GM21423 (cell line): ENCODE data around the gene ABTB2.

Experiments used
- ATAC-seq: cut with Tn5 transposase; IDR thresholded peaks from one replicate; pipeline ENCODE4 v1.9.1; 2021; ENCODE audit warnings: mild to moderate bottlenecking, moderate library complexity; ENCODE audit not compliant: unreplicated experiment

Gene ABTB2

GRCh38 chr11:34245041-34245440, 112.8 kb downstream of the ABTB2 start:
- no peak for ATAC-seq

DNA sequence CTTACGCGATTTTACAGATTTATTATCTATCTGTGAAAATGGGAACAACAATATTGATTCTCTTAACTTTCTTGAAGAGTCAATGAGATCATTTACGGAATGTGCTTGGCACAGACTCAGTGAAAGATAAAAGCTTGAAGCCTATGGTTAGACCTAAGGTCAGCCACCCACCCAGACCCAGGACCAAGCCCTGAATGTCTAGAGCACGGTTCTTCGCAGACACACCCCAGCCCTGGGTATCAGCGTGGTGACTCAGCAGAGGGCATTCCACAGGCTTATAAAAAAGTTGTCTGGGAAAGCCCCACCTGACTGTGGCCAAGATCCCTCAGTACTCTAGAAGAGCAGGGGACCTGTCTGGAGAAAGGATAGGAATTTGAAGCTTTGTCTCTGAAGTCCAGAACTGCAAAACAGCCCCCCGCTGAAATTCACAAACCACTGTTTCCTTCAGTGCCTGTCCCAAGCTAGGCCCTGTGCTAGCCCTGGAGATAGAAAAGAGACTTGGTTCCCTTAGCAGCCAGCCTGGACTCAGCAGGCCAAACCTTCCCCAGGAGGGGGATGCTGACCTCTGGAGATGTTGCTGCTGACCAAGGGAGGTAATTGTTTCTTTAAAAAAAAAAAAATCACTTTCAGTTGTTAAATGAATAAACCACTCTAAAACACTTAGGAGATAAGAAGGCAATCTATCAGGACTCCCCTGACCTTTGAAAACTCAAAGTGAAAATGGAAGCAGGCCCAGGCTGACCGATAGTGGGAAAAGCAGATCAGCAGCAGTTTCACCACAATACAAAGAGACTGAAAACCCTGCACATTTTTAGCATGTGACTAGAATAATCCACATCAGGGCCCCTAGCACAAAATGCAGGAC, 114.0 kb downstream of the ABTB2 start:
- peak; percentile 58 for ATAC-seq

DNA sequence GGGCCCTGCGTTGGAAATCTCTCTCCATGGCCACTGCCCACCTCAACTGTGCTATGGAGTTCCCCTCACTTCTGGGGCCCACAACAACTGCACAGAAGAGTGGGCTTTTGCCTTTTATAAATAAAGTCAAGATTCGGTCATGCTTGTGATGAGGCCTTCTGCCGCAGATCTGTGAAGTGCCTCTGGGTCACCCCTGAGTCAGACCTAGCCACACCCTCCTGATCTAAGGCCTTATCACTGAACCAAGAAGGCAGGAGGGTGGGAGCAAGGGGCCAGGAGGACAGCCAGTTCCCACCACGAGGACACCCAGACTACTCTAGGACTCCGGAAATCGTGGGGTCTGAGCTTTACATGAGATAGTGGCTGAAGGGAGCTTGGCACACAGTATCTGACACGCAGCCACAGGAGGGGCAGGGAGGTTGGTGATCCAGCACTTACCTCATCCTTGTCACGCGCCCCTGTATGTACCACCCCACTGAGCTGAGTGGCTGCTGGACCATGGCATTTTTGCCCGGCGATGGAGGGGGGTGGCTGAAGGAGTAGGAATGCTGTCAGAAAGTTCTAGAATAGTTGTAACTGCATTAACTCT, 115.7 kb downstream of the ABTB2 start:
- no peak for ATAC-seq

GRCh38 chr11:34240150-34240494, 117.7 kb downstream of the ABTB2 start:
- no peak for ATAC-seq

DNA sequence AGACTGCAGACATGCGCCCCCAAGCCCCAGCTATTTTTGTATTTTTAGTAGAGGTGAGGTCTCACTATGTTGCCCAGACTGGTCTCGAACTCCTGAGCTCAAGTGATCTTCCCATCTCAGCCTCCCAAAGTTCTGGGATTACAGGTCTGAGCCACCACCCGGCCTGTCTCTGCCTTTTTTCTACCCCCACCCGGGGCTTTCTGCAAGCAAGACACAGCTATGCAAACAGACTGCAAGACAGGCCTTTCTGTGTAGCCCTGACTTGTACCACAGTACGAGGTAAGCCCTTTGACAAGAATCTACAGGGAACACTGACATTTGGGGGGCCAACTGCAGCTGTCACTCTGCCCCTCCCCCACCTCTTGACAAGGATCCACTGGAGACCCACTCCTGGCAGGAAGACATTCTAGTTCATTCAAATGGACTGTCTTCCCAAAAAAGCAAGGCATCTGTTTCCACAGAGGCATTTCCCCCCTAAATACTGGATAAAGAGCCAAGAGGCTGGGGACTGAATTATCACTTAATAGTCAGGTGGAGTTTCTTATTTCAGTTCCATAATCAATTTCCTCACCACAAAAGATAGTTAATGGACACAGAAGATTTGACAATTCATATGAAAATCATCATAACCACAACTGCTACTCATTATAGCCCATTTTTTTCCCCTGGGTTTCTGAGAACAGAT, 118.2 kb downstream of the ABTB2 start:
- ATAC-seq, result peak; percentile 29

DNA sequence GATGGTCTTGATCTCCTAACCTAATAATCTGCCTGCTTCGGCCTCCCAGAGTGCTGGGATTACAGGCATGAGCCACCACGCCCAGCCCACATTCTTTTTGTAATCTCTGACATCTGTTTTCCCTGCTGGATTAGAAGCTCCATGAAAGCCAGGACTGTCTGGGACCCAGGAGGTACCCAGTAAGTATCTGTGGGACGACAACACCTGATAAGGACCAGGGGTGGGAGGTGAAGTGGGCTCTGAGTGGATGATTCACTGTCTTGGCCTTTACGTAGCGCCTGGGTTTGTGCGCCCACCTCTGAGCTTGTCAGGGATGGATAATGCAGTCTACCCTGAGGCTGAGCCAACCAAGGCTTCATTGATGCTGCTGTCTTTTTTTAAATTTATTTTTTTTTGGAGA, 118.8 kb downstream of the ABTB2 start:
- no peak for ATAC-seq

- ATAC-seq, result no peak
These were observed 119.3 kb downstream of the ABTB2 start for GRCh38 chr11:34238533-34238932.

- ATAC-seq, result no peak
These were observed 121.2 kb downstream of the ABTB2 start for GRCh38 chr11:34236572-34236971.

- no peak for ATAC-seq
These were observed 122.2 kb downstream of the ABTB2 start for GRCh38 chr11:34235591-34236071.

GRCh38 chr11:34235189-34235588, 122.6 kb downstream of the ABTB2 start:
- peak; percentile 22 for ATAC-seq

- ATAC-seq, result peak; percentile 84
These were observed 123.6 kb downstream of the ABTB2 start for GRCh38 chr11:34234086-34234740.

DNA sequence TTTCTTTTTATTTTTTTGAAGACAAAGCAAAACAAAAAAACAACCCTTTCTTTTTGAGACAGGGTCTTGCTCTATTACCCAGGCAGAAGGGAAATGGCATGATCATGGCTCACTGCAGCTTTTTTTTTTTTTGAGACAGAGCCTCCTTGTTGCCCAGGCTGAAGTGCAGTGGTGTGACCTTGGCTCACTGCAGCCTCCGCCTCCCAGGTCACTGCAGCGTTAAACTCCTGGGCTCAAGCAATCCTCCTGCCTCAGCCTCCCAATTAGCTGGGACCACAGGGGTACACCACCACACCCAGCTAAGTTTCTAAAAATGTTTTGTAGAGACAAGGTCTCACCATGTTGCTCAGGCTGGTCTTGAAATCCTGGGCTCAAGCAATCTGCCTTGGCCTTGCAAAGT, 124.6 kb downstream of the ABTB2 start:
- no peak for ATAC-seq

GRCh38 chr11:34232807-34233206, 125.0 kb downstream of the ABTB2 start:
- no peak for ATAC-seq

DNA sequence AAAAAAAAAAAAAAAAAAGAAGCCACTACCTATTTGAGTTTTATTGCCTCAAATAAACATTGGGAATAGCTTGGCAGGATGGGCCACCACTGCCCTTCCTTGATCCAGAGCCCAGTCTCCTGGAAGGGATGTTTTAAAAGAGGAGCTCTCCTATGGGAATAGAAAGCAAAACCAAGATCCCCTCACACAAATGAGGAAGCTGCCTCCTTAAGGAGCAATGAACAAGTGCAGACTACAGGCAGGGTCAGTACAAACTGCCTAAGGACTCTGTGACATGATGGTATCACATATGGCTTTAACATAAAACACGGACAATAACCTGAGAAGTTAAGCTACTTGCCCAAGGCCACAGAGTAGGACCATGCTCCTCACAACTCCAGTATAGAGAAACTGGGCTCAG, 131.6 kb downstream of the ABTB2 start:
- no peak for ATAC-seq

- no peak for ATAC-seq
These were observed 132.7 kb downstream of the ABTB2 start for GRCh38 chr11:34225091-34225490.

DNA sequence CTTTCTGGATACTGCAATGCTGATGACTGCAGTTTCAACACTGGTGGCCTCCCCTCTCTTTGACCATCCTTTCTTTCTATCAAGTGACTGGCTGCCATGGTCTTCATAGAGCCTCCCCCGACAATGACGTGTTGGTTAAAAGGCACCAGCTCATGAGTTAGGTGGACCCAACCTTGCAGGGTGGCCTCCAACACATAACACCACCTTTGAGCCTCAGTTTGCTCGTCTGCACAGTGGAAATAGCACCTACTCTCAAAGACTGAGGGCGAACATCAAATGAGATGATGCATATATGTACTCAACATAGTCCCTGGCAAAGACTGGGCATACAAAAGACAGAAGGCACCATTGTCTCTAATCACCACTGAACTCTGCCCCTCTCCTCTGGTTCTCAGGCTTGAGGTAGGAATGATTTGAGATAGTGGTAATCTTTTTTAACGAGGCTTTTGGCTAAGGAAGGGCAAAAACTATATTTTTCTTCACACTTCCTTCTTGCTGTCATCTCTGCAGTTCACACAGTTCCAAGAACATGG, 133.3 kb downstream of the ABTB2 start:
- ATAC-seq, result no peak

- no peak for ATAC-seq
These were observed 133.9 kb downstream of the ABTB2 start for GRCh38 chr11:34223907-34224306.

DNA sequence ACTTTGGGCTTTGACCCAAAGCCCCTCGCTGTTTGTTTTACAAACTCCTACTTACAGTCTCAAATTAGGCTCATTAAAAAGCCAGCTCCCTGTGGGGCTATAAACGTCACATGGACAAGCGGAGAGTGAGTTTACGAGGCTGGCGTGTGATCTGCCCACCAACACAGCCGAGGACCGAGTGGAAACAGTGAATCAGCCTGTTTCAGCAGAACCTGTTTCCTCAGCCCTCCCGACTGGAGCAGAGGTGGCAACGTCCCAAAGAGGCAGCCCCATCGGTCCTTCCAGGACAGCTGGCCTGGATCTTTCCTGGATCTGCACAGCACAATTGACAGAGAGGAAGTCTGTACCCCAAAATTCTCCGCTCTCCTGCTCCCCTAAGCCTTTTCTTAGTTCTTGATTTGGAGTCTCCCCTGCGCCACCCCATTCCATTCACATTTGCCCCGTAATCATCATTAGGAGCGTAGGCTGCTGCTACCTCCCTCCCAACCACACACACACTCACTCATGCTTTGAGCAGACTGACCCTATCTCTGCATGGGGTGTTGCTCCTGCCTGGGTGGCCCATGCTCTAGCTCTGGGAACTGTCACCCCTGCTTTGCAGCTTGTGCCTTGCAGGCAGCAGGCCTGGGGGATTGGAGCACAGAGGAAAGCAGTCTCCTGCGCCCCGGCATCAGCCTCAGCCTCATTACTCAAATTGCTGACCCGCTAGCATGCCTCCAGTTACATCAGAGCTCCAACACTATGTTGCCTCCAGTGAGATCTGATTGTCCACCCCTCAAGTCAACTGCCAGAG, 134.6 kb downstream of the ABTB2 start:
- ATAC-seq, result no peak

GRCh38 chr11:34222030-34222429, 135.8 kb downstream of the ABTB2 start:
- ATAC-seq, result no peak

DNA sequence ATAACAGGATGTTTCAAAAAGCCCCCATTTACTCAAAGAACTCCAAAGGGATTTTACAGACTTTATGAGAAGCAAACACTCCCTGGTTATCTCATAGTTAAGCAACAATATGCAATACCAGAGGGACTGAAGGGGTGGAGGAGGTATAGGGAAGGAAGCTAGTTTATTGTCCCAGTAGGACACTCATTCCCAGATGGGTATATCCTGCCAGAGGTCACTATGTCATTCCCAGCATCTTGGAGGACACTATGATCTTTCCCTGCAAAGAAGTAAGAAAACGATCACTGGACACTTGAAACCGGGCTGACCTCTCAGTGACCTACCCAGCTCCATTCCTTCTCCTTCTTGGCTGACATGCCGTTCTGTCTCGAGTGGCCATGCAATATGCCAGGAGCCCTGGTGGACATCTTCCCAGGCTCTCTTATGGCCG, 137.9 kb downstream of the ABTB2 start:
- ATAC-seq, result no peak
